Upper lobe of right lung (tissue), 1 donor: ENCODE measurements around the gene ATG13. TPM values are rescaled to one million over a fixed set of nuclear protein-coding genes. Genes with fewer than 3 reads are reported as not detected.
A peak's percentile ranks its signal among the peaks of the same experiment; 100 is the strongest.
"Not testable (repeated sequence)": the region's sequence is repeated elsewhere in the genome, so short reads cannot be mapped to it uniquely, and the experiment has no call there.

Source experiments
- ATAC-seq: fragments of 200-7000 bp; cut with Tn5 transposase; one replicate; pipeline ENCODE4 v1.9.1; 2020; ENCODE audit warnings: mild to moderate bottlenecking, moderate library complexity
- DNase-seq: peaks from one replicate; pipeline ENCODE4 v3.0.0-alpha.2; 2020
- H3K27ac ChIP-seq: fragments of 200-600 bp; one replicate; pipeline ENCODE4 v1.8.0; 2022
- H3K27me3 ChIP-seq: fragments of 200-600 bp; one replicate; pipeline ENCODE4 v1.8.0; 2022; ENCODE audit warnings: mild to moderate bottlenecking
- H3K36me3 ChIP-seq: fragments of 200-600 bp; one replicate; pipeline ENCODE4 v1.8.0; 2022
- H3K4me1 ChIP-seq: fragments of 200-600 bp; one replicate; pipeline ENCODE4 v1.8.0; 2022
- H3K4me3 ChIP-seq: fragments of 200-600 bp; one replicate; pipeline ENCODE4 v1.8.0; 2022; ENCODE audit warnings: mild to moderate bottlenecking
- H3K9me3 ChIP-seq: fragments of 200-600 bp; one replicate; pipeline ENCODE4 v1.8.0; 2022
- CTCF ChIP-seq: fragments of 200-600 bp; IDR thresholded peaks from one replicate; pipeline ENCODE4 v1.8.0; 2022; ENCODE audit warnings: antibody characterized with exemption
- intact Hi-C: fragments of 100-400 bp; cut with DNase I; formaldehyde crosslinking; loops from one replicate; pipeline ENCODE4 v1.11.0; 2022
- total RNA-seq: library from RNA; stranded (reverse); fragmentation: NEBNext Ultra II Directional; extraction: Animal tissue kit (Norgen Biotek cat#: 25700); gene quantifications from one replicate; pipeline ENCODE4 v1.2.1, GENCODE V29; 2021
- donor health status: DM: no; HTN: yes; CAD: no; lungs with severe emphysema.

ATG13 gene
- total RNA-seq, 1 donor from 2014 or later: 61.1 TPM

GRCh38 chr11:46701078-46701654, 83.8 kb downstream of the ATG13 start:
- Histone ChIP-seq H3K36me3 (peaks cover 39% of the 10 kb centered on the region), H3K27me3 (no peaks in the 10 kb centered on the region), H3K4me1 (peaks cover 37% of the 10 kb centered on the region), H3K27ac (peak overlapping the region; percentile 98), H3K4me3 (peak overlapping the region; percentile 100), H3K9me3 (no peaks in the 10 kb centered on the region)
- intact Hi-C loops: no loop called here
- DNase-seq: no peak
- ATAC-seq: no peak
- TF ChIP-seq CTCF: no peak

DNA sequence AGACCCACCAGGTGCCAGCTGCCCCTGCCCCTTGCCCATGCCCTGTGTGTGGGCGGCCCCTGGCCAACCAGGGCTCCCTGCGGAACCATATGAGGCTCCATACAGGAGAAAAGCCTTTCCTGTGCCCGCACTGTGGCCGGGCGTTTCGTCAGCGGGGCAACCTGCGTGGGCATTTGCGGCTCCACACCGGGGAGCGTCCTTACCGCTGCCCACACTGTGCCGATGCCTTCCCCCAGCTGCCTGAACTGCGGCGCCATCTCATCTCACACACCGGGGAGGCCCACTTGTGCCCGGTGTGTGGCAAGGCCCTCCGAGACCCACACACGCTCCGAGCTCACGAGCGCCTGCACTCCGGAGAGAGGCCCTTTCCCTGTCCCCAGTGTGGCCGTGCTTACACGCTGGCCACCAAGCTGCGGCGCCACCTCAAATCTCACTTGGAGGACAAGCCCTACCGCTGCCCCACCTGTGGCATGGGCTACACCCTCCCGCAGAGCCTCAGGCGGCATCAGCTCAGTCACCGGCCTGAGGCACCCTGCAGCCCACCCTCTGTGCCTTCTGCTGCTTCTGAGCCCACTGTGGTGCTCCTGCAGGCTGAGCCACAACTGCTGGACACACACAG, 87.8 kb downstream of the ATG13 start:
- ATAC-seq (no peak), DNase-seq (no peak)
- H3K36me3 ChIP-seq: peaks cover 47% of the 10 kb centered on the region
- intact Hi-C loops: no loop called here
- peaks cover 10% of the 10 kb centered on the region for H3K4me1 ChIP-seq
- H3K9me3 ChIP-seq: no peaks in the 10 kb centered on the region
- no peak overlapping the region for H3K27ac ChIP-seq
- H3K27me3 ChIP-seq: no peaks in the 10 kb centered on the region
- no peak overlapping the region for H3K4me3 ChIP-seq
- TF ChIP-seq CTCF: no peak

- peaks cover 47% of the 10 kb centered on the region for H3K36me3 ChIP-seq
Measured at GRCh38 chr11:46706886-46707285, 89.5 kb downstream of the ATG13 start.

GRCh38 chr11:46709351-46709750, 92.0 kb downstream of the ATG13 start:
- H3K9me3 ChIP-seq, H3K27ac ChIP-seq, intact Hi-C loops, H3K4me1 ChIP-seq, H3K4me3 ChIP-seq, DNase-seq, ATAC-seq, H3K27me3 ChIP-seq: not testable (repeated sequence)
- peaks cover 26% of the 10 kb centered on the region for H3K36me3 ChIP-seq

More at GRCh38 chr11:46706886-46707285, 89.5 kb downstream of the ATG13 start:
- Histone ChIP-seq H3K4me1 (peaks cover 9% of the 10 kb centered on the region), H3K27ac (no peak overlapping the region), H3K9me3 (no peaks in the 10 kb centered on the region), H3K4me3 (no peak overlapping the region), H3K27me3 (no peaks in the 10 kb centered on the region)
- DNase-seq (no peak), ATAC-seq (no peak)
- TF ChIP-seq CTCF: no peak
- intact Hi-C loops: no loop called here

GRCh38 chr11:46710821-46711269, 93.5 kb downstream of the ATG13 start:
- Histone ChIP-seq H3K9me3 (no peaks in the 10 kb centered on the region), H3K27ac (peak overlapping the region; percentile 45), H3K36me3 (peaks cover 11% of the 10 kb centered on the region), H3K4me1 (peaks cover 3% of the 10 kb centered on the region), H3K4me3 (no peak overlapping the region), H3K27me3 (no peaks in the 10 kb centered on the region)
- DNase-seq: no peak
- ATAC-seq: peak; percentile 63
- intact Hi-C loops: no loop called here
- no peak for TF ChIP-seq CTCF

DNA sequence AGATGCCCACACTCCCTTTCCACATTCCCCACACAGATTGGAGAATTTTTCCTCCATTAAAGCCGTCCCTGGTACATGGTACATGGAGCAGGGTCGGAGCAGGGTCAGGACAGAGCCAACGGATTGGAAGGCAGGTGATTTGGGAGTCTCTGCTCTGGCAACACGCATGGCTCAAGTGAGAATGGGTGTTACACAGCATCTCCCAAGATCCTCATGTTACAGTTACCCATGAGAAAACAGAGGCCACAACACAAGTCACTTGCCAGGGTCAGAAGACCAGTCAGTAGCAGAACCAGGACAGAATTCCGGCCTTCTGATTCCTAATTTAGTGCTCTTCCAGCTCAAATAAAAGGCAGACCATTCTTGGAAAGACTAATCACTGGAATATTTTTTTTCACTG, 94.0 kb downstream of the ATG13 start:
- H3K27me3 ChIP-seq: no peaks in the 10 kb centered on the region
- peak overlapping the region; percentile 45 for H3K27ac ChIP-seq
- H3K36me3 ChIP-seq: peaks cover 7% of the 10 kb centered on the region
- no peak for TF ChIP-seq CTCF
- intact Hi-C loops: no loop called here
- no peak for DNase-seq
- H3K9me3 ChIP-seq: no peaks in the 10 kb centered on the region
- no peak for ATAC-seq
- H3K4me1 ChIP-seq: peaks cover 3% of the 10 kb centered on the region
- H3K4me3 ChIP-seq: no peak overlapping the region
